IPS DF 6.9 (cell line): Measurements from ENCODE around the gene MRPL52.

Experiments
- DNase-seq: peaks from one replicate; pipeline ENCODE4 v3.0.0-alpha.2; 2013; ENCODE audit warnings: low read depth, low spot score
- H3K27ac ChIP-seq: one replicate; pipeline ENCODE4 v1.5.1; 2013; ENCODE audit warnings: low read length, control low read depth
- H3K27me3 ChIP-seq: 2 replicates; pipeline ENCODE4 v1.6.1; 2013; ENCODE audit warnings: mild to moderate bottlenecking, low read length; ENCODE audit not compliant: control insufficient read depth, insufficient read depth
- H3K36me3 ChIP-seq: 2 replicates; pipeline ENCODE4 v1.6.1; 2013; ENCODE audit warnings: low read length; ENCODE audit not compliant: control insufficient read depth, insufficient read depth
- H3K4me1 ChIP-seq: 2 replicates; pipeline ENCODE4 v1.6.1; 2013; ENCODE audit warnings: low read length; ENCODE audit not compliant: control insufficient read depth, insufficient read depth
- H3K4me3 ChIP-seq: 2 replicates; pipeline ENCODE4 v1.5.1; 2013; ENCODE audit warnings: mild to moderate bottlenecking, low read length
- H3K9me3 ChIP-seq: 2 replicates; pipeline ENCODE4 v1.6.1; 2013; ENCODE audit warnings: low read length, inconsistent platforms; ENCODE audit not compliant: control insufficient read depth, insufficient read depth
- WGBS: extraction: QIAGEN DNeasy Blood & Tissue Kit; methylation state at CpG from one replicate; pipeline ENCODE4 v1.1.7; 2013; ENCODE audit warnings: mixed read lengths, missing lambda C conversion rate; ENCODE audit not compliant: insufficient read length, insufficient coverage; 5-methylcytosine and 5-hydroxymethylcytosine counted together

MRPL52 gene

DNA sequence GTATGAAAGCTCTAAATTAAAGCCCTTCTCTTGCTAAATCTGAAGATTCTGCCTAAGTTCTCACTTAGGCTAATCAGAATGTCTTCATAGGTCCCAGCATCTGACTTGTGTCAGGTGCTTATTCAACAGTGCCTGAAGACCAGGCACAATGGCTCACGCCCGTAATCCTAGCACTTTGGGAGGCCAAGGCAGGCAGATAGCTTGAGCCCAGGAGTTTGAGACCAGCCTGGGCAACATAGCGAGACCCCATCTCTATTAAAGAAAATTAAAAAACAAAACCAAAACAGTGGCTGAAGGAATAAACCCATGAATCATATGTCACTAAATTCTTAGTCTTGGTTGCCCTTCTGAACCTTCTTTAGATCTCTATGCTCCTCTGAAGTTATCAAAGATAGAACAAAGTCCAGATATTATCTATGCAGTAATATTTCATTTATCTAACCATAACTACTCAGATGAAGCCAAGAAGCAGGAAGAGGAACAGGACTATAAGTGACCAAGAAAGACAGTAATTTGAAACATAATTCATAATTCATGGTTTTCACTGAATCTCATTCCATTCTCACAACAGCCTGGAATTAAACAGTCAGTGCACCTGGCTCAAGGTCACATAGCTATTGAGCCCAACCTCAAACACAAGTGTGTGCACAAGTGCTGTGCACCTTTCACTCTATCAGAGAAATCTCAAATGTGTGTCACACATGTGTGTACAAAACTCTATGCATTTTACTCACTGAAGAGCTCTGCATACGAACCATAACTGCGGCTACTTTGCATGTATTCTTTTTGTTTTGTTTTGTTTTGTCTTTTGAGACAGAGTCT, 21.1 kb upstream of the MRPL52 start:
- Histone ChIP-seq H3K36me3 (no peaks in the 10 kb centered on the region), H3K4me1 (0 out of 2 replicates have a peak, but pooled peaks cover 1% of the 10 kb centered on the region), H3K27ac (no peak overlapping the region), H3K27me3 (no peaks in the 10 kb centered on the region), H3K4me3 (no peak overlapping the region), H3K9me3 (no peaks in the 10 kb centered on the region)
- DNase-seq, result no peak
- WGBS, result no CpG with 5 or more reads among the region's 5 CpGs

DNA sequence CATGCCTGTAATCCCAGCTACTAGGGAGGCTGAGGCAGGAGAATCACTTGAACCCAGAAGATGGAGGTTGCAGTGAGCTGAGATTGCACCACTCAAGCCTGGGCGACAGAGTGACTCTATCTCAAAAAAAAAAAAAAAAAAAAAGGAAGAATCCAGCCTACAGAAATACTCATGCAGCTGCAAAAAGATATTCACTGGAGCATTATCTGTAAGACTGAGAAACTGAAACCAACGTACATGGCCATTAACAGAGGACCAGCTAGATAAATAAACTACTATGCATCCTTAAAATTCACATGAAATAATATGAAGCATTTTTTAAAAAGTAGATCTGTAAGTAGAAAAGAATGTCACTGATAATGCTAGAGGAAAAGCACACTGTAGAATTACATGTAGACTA, 18.0 kb upstream of the MRPL52 start:
- Histone ChIP-seq H3K27ac (no peak overlapping the region), H3K36me3 (no peaks in the 10 kb centered on the region), H3K4me1 (peaks cover 7% of the 10 kb centered on the region; the same call in 1 of the 2 replicates), H3K4me3 (no peak overlapping the region), H3K27me3 (no peaks in the 10 kb centered on the region), H3K9me3 (no peaks in the 10 kb centered on the region)
- no CpG with 5 or more reads among the region's 2 CpGs for WGBS
- no peak for DNase-seq

DNA sequence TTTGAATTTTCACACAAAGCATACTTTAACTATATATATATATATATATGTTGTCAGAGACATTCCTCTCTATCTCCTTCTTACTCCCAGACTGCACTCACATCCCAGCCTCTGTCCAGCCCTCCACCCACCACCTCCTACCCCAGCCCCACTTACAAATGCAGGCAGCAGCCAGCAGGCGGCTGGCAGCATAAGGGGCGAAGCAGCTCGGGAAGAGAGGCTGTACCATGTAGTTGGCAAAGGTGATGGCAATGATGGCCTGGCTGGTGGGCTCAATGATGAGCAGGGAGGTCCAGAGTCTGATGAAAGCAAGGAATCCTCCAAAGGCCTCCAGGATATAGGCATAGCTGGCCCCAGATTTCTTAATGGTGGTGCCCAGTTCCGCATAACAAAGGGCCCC, 16.9 kb upstream of the MRPL52 start:
- no peak for DNase-seq
- no peaks in the 10 kb centered on the region for H3K36me3 ChIP-seq
- H3K4me3 ChIP-seq, result no peak overlapping the region
- peaks cover 7% of the 10 kb centered on the region; the same call in 1 of the 2 replicates for H3K4me1 ChIP-seq
- WGBS, result no CpG with 5 or more reads among the region's 4 CpGs
- H3K27me3 ChIP-seq, result no peaks in the 10 kb centered on the region
- H3K27ac ChIP-seq, result no peak overlapping the region
- H3K9me3 ChIP-seq, result no peaks in the 10 kb centered on the region

DNA sequence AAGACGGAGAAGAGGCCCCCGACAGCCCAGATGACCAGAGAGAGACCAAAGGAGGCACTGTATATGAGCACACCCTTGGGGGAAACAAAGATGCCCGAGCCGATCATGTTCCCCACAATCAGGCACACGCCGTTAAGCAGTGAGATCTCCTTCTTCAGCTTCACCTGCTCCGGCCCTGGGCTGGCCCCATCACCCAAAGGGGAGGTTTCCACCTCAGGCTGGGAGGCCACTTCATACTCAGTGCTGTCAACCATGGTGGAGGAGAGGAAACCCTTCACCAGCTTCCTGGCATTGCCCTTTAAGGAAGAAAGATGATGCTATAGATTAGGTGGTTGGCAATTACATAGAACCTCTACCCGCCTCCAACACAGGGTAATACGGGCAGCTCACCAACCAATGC, 16.5 kb upstream of the MRPL52 start:
- no peaks in the 10 kb centered on the region for H3K36me3 ChIP-seq
- DNase-seq, result no peak
- H3K9me3 ChIP-seq, result no peaks in the 10 kb centered on the region
- no CpG with 5 or more reads among the region's 9 CpGs for WGBS
- H3K4me3 ChIP-seq, result no peak overlapping the region
- peaks cover 7% of the 10 kb centered on the region; the same call in 1 of the 2 replicates for H3K4me1 ChIP-seq
- no peaks in the 10 kb centered on the region for H3K27me3 ChIP-seq
- no peak overlapping the region for H3K27ac ChIP-seq

DNA sequence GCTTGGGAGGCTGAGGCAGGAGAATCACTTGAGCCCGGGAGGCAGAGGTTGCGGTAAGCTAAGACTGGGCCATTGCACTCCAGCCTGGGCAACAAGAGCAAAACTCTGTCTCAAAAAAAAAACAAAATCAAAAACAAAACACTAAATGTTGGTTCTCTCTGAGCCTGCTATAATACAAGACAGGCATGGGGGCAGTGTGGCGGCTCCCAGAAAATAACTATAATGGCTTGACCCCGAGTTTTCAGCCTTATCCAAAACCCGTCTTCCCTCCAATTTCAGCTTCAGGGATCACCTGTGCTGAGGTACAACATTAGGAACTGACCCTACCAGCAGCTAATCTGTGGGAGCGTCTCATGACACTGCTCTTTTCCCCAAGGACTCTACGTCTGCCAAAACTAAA, 15.3 kb upstream of the MRPL52 start:
- Histone ChIP-seq H3K9me3 (no peaks in the 10 kb centered on the region), H3K4me1 (peaks cover 7% of the 10 kb centered on the region; the same call in 1 of the 2 replicates), H3K36me3 (no peaks in the 10 kb centered on the region), H3K27me3 (no peaks in the 10 kb centered on the region), H3K4me3 (no peak overlapping the region), H3K27ac (no peak overlapping the region)
- no CpG with 5 or more reads among the region's 7 CpGs for WGBS
- no peak for DNase-seq

DNA sequence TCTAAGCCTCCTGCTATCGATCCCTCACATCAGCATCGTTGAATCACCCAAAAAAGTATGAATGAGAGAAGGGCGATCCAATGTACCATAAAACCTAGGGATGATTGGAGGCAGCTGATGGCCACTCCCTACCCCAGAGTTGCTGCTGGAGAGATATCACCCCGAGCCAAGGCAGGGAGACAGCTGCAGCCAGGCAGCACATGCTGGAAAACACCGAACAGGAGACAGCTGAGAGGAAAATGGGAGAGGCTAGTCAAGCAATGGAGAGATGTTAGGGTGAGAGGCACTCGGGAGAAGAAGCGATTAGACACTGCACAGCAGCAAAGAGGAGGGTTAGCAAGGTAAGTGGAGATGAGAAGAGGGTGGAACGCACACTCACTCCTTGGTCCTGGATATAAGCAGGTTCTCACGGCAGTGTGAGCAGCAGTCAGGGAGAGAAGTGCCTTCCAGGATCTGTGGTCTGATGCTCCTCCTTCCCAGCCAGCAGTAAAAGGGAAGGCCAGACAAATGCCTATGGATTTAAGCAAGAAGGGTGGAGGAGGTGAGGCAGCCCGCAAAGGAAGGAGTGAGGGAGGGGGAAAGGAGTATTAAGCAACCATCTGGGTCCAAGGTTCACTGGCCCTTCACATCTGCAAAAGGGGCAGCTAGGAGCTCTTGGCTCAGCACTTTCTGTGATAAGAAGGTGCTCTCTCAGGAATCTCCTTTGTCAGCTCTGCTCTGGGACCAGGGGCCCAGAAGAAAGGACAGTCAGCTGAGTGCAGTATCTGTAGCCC, 14.6 kb upstream of the MRPL52 start, which contains the start of gene SLC7A7:
SLC7A7 (minus strand) TSS at position 495 of the 773 bp plus-strand sequence. CDS start 2,037 bp downstream, outside the sequence.
- H3K4me3 ChIP-seq, result no peak within 1 kb of the TSS
- WGBS, result no CpG with 5 or more reads among the region's 10 CpGs
- no peak within 1 kb of the TSS for H3K27ac ChIP-seq
- H3K4me1 ChIP-seq, result peaks cover 10% of the 10 kb centered on the region; the same call in 1 of the 2 replicates
- H3K36me3 ChIP-seq, result no peaks in the 10 kb centered on the region
- no peak for DNase-seq
- no peaks in the 10 kb centered on the region for H3K27me3 ChIP-seq
- no peaks in the 10 kb centered on the region for H3K9me3 ChIP-seq

DNA sequence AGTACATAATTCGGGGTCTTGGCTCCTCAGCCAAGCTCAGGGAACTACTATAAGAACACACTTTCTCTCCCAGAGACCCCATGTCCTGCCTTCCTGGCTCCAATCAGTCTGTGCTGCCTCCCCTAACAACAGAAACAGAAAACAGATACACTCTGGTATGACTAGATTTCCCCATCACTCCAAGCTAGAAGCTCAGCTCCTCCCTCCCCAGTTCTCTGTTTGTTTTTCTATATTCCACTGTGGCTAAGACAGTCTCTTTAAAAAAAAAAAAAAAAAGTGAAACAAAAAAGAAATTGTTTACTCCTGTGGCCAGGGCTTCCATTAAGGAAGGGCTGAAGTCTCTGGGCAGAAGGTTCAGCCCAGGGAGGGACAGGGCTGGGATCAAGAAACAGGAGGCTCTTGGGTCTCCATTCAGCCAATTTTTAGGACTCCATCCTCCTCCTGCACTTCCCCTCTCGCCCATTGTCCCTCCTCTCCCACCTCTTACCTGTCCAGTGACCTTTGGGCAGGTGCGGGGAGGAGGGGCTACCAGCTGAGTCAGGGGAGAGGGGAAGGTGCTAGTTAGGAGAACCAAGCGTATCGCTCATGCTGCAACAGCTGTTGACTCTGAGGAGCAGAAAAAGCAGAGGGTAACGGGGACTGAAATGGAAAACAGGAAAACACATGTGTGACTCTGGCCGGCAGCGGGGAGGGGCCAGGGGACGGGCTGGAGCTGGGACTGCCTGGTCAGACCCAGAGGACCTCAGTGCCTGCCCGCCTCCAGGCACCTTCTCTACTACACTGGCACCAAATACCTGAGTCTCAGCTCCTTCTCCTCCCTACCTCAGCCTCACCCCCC, 10.3 kb upstream of the MRPL52 start:
- H3K9me3 ChIP-seq, result no peaks in the 10 kb centered on the region
- DNase-seq, result no peak
- WGBS, result no CpG with 5 or more reads among the region's 10 CpGs
- no peaks in the 10 kb centered on the region for H3K27me3 ChIP-seq
- no peak overlapping the region; the same call in 1 of the 2 replicates for H3K4me3 ChIP-seq
- H3K36me3 ChIP-seq, result no peaks in the 10 kb centered on the region
- H3K27ac ChIP-seq, result no peak overlapping the region
- peaks cover 11% of the 10 kb centered on the region for H3K4me1 ChIP-seq

DNA sequence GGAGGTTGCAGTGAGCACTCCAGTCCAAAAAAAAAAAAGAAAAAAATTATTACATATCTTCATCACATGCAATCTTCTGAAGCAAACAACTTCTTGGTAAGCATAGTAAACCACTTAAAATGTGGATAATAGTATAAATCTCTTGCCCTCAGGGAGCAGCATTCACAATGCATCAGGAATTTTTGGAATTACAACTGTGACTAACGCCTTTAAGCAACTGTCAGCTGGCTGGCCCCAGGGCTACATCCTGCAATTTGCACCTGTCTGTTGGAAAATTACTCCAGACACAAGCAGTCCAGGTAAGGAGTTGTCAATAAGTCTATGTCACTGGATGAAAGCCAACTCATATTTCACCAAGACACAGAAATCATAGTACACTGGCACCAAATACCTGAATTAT, 9.0 kb upstream of the MRPL52 start:
- no CpG with 5 or more reads among the region's 1 CpG for WGBS
- Histone ChIP-seq H3K27me3 (no peaks in the 10 kb centered on the region), H3K36me3 (no peaks in the 10 kb centered on the region), H3K27ac (no peak overlapping the region), H3K4me3 (no peak overlapping the region), H3K9me3 (no peaks in the 10 kb centered on the region), H3K4me1 (peaks cover 6% of the 10 kb centered on the region)
- DNase-seq, result no peak

DNA sequence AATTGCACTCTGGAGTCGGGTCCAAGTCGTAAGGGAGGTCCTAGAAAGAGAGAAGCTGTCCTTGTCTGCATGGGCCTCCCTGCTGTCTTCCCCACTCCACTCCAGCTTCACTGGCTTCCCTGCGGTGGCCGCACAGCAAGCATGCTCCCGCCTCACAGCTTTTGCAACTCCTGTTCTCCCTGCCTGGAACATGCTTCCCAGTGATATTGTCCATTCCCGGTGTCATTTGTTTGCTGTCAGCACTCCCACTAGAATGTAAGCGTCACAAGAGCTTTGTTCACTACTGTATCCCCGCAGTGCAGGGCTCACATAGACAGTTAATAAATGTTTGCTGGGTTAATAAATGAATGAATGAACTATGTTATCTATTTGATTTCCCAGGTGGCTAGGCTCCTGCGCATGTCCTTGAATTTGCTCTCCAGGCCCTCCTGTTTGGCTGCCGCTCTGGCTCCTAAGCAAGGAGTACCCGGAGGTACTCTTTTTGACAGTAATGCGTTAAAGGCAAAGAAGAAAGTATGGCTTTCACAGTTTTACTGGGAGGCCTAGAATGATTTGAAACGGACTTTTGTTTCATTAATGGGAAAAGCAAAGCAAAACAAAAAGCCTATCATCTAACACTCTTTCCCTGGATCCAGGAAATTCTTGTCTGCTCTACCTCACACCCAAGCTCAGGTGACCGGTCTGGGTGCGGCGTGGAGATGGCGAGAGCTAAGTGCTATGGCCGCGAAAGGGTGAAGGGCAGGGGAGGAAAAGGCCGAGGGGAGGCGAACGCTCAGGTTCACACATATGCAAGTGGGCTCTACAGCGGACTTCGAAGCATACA, 8.3 kb upstream of the MRPL52 start:
- H3K4me1 ChIP-seq, result peaks cover 5% of the 10 kb centered on the region; the same call in 1 of the 2 replicates
- peak overlapping the region; percentile 64; the same call in 1 of the 2 replicates for H3K4me3 ChIP-seq
- no peaks in the 10 kb centered on the region for H3K27me3 ChIP-seq
- H3K27ac ChIP-seq, result no peak overlapping the region
- no peaks in the 10 kb centered on the region for H3K9me3 ChIP-seq
- H3K36me3 ChIP-seq, result no peaks in the 10 kb centered on the region
- no CpG with 5 or more reads among the region's 24 CpGs for WGBS
- no peak for DNase-seq
